Psoas muscle (tissue), 8 donors: ENCODE results near the gene CLUH. TPM values are rescaled to one million over a fixed set of nuclear protein-coding genes. Genes with fewer than 3 reads are reported as not detected.
"Not testable (repeated sequence)": the region's sequence is repeated elsewhere in the genome, so short reads cannot be mapped to it uniquely, and the experiment has no call there.

Experiments used
- ATAC-seq, 4 donors: fragments of 200-7000 bp; cut with Tn5 transposase; one replicate each; pipeline ENCODE4 v1.9.1; 2020; ENCODE audit warnings: moderate library complexity in 3 of 4, mild to moderate bottlenecking in 2 of 4
- DNase-seq, 2 donors: peaks; one replicate each; pipeline ENCODE4 v3.0.0-alpha.2; 2020
- H3K27ac ChIP-seq: fragments of 200-600 bp; one replicate; pipeline ENCODE4 v1.8.0; 2022
- H3K27me3 ChIP-seq, 3 donors: fragments of 200-600 bp in 1 of 3; one replicate each; pipeline versions ENCODE4 v1.6.1 to v1.8.0; 2013 to 2022; ENCODE audit warnings: low read length in 2 of 3, mild to moderate bottlenecking in 2 of 3, moderate library complexity in 1 of 3; ENCODE audit not compliant: insufficient read depth in 3 of 3
- H3K36me3 ChIP-seq, 2 donors: fragments of 200-600 bp in 1 of 2; one replicate each; pipeline versions ENCODE4 v1.6.1 to v1.8.0; 2013 to 2022; ENCODE audit warnings: low read depth in 1 of 2, mild to moderate bottlenecking in 1 of 2, moderate library complexity in 1 of 2; ENCODE audit not compliant: insufficient read depth in 1 of 2
- H3K4me1 ChIP-seq: fragments of 200-600 bp; one replicate; pipeline ENCODE4 v1.8.0; 2022
- H3K4me3 ChIP-seq: fragments of 200-600 bp; one replicate; pipeline ENCODE4 v1.8.0; 2022; ENCODE audit warnings: mild to moderate bottlenecking
- H3K9me3 ChIP-seq: fragments of 200-600 bp; one replicate; pipeline ENCODE4 v1.8.0; 2022
- CTCF ChIP-seq: fragments of 200-600 bp; IDR thresholded peaks from one replicate; pipeline ENCODE4 v1.8.0; 2022; ENCODE audit warnings: antibody characterized with exemption
- WGBS, 3 donors: extraction: QIAGEN DNeasy Blood & Tissue Kit; methylation state at CpG; one replicate each; pipeline versions ENCODE4 v1.1.6 to v1.1.7; 2013; 5-methylcytosine and 5-hydroxymethylcytosine counted together
- intact Hi-C, 2 donors: fragments of 100-400 bp; cut with DNase I; formaldehyde crosslinking; loops; one replicate each; pipeline versions ENCODE4 v1.11.0 to v1.14.2; 2022
- polyA plus RNA-seq, 3 donors: library from polyadenylated mRNA; stranded (reverse); fragments of 200-250 nt; gene quantifications; one replicate each; pipeline ENCODE4 v1.2.3, GENCODE V29; 2013
- total RNA-seq, 4 donors: library from RNA; stranded (reverse); fragmentation: NEBNext Ultra II Directional in 2 of 4; extraction: Animal tissue kit (Norgen Biotek cat#: 25700) in 2 of 4; gene quantifications; one replicate each; pipeline versions ENCODE4 v1.2.1 to v1.2.4, GENCODE V29; 2021 to 2023
- donor health status: healthy with polysubstance abuse.
- donor health status: DM: no; HTN: no; CAD: no; lungs with moderate emphysema.
- donor health status: Bipolar disorder and iron deficiency.
- donor health status: healthy.
- donor health status: DM: yes; HTN: yes; CAD: no.
- donor health status: DM: no; HTN: no; CAD: no.
- donor health status: DM: no; HTN: no; CAD: no.
- donor health status: DM: yes; HTN: yes; CAD: no.

Gene CLUH
- total and polyA plus RNA-seq, 7 donors, result 92.2 to 218 (median 121) TPM

GRCh38 chr17:2701996-2702741, 9.4 kb downstream of the CLUH start:
- no peak for ATAC-seq
- Histone ChIP-seq H3K4me1 (peaks cover 22% of the 10 kb centered on the region), H3K4me3 (no peak overlapping the region), H3K27ac (no peak overlapping the region), H3K36me3 (peaks cover 7 to 71% of the 10 kb centered on the region in 2 donors), H3K9me3 (no peaks in the 10 kb centered on the region), H3K27me3 (no peaks in the 10 kb centered on the region)
- intact Hi-C loops, result loop anchor here in 1 of 2 donors (10.0 kb wide), 1 partner anchor 187 kb away; the partner anchor contains the start of gene METTL16
- DNase-seq, result peak in 1 of 2 donors; percentile 20
- no peak for TF ChIP-seq CTCF
- 77 to 90% (median 77%) methylated on average over 22 of the region's 22 CpGs for WGBS, 3 donors

- H3K27me3 ChIP-seq, result no peaks in the 10 kb centered on the region
- 90 to 94% (median 92%) methylated on average over 35 to 41 of the region's 41 CpGs for WGBS, 3 donors
- no peak for ATAC-seq
- TF ChIP-seq CTCF, result no peak
- H3K4me3 ChIP-seq, result no peak overlapping the region
- H3K36me3 ChIP-seq, result peaks cover 7 to 79% of the 10 kb centered on the region in 2 donors
- H3K27ac ChIP-seq, result no peak overlapping the region
- DNase-seq, result peak in 1 of 2 donors; percentile 60
- intact Hi-C loops, result loop anchor here in 1 of 2 donors (10.0 kb wide), 1 partner anchor 187 kb away; the partner anchor contains the start of gene METTL16
- peaks cover 14% of the 10 kb centered on the region for H3K4me1 ChIP-seq
- no peaks in the 10 kb centered on the region for H3K9me3 ChIP-seq
Measured at GRCh38 chr17:2701161-2701995, 10.2 kb downstream of the CLUH start.

GRCh38 chr17:2700491-2701141, 10.9 kb downstream of the CLUH start:
- Histone ChIP-seq H3K4me1 (peaks cover 7% of the 10 kb centered on the region), H3K4me3 (no peak overlapping the region), H3K27ac (no peak overlapping the region), H3K9me3 (no peaks in the 10 kb centered on the region), H3K36me3 (peaks cover 7 to 87% of the 10 kb centered on the region in 2 donors), H3K27me3 (no peaks in the 10 kb centered on the region)
- peak in 1 of 2 donors; percentile 46 for DNase-seq
- 82 to 90% (median 84%) methylated on average over 27 of the region's 27 CpGs for WGBS, 3 donors
- no peak for TF ChIP-seq CTCF
- no peak for ATAC-seq
- intact Hi-C loops, result loop anchor here in 1 of 2 donors (10.0 kb wide), 1 partner anchor 186 kb away; the partner anchor contains the start of gene METTL16

- peaks cover 1% of the 10 kb centered on the region for H3K4me1 ChIP-seq
- no peaks in the 10 kb centered on the region for H3K27me3 ChIP-seq
- H3K27ac ChIP-seq, result no peak overlapping the region
- no peak for TF ChIP-seq CTCF
- no peak overlapping the region for H3K4me3 ChIP-seq
- peaks cover 7 to 92% of the 10 kb centered on the region in 2 donors for H3K36me3 ChIP-seq
- WGBS, 3 donors, result 89 to 95% (median 90%) methylated on average over 19 to 20 of the region's 20 CpGs
- ATAC-seq (no peak), DNase-seq (no peak)
- H3K9me3 ChIP-seq, result no peaks in the 10 kb centered on the region
- intact Hi-C loops, result loop anchor here in 1 of 2 donors (10.0 kb wide), 1 partner anchor 185 kb away; the partner anchor contains the start of gene METTL16
Measured at GRCh38 chr17:2700030-2700490, 11.5 kb downstream of the CLUH start.

- H3K4me1 ChIP-seq, H3K27me3 ChIP-seq, DNase-seq, intact Hi-C loops, H3K4me3 ChIP-seq, H3K9me3 ChIP-seq: not testable (repeated sequence)
- Histone ChIP-seq H3K36me3 (peaks cover 7 to 99% of the 10 kb centered on the region in 2 donors), H3K27ac (peak overlapping the region; percentile 27)
- ATAC-seq, result peak; percentile 55 to 81 (median 70)
- WGBS, 3 donors, result 43 to 66% (median 48%) methylated on average over 18 of the region's 18 CpGs
Measured at GRCh38 chr17:2699216-2699805, 12.3 kb downstream of the CLUH start.
